AG04450 (cell line): ENCODE data around the gene CORIN. TPM values are rescaled to one million over a fixed set of nuclear protein-coding genes. Genes with fewer than 3 reads are reported as not detected.

ENCODE experiments used
- CTCF ChIA-PET: fragments of 300-600, 350-600 bp; formaldehyde crosslinking; extraction: SDS; loops from one replicate; lab custom pipeline; 2022; ENCODE audit warnings: antibody characterized with exemption, inconsistent platforms; lab: Charles Lee
- POLR2A ChIA-PET: fragments of 350-600 bp; formaldehyde crosslinking; extraction: SDS; loops from one replicate; lab custom pipeline; 2021; ENCODE audit warnings: antibody characterized with exemption, inconsistent platforms; lab: Yijun Ruan, JAX
- DNase-seq: peaks from one replicate; pipeline ENCODE4 v3.0.0-alpha.2; 2011; ENCODE audit warnings: low read depth, low spot score
- H3K27ac ChIP-seq: one replicate; pipeline ENCODE4 v1.5.1; 2012; ENCODE audit warnings: low read depth, low read length, control low read depth
- H3K27me3 ChIP-seq: one replicate; pipeline ENCODE4 v1.6.0; 2012; ENCODE audit warnings: low read length; ENCODE audit not compliant: control insufficient read depth, insufficient read depth
- H3K4me3 ChIP-seq: 2 replicates; pipeline ENCODE4 v1.5.1; 2011; ENCODE audit warnings: mild to moderate bottlenecking, low read depth, low read length, control low read depth
- H3K9me3 ChIP-seq: 2 replicates; pipeline ENCODE4 v1.5.1; 2012; ENCODE audit warnings: low read length; ENCODE audit not compliant: control insufficient read depth, insufficient read depth
- CTCF ChIP-seq: IDR thresholded peaks from 2 replicates; pipeline ENCODE4 v1.5.1; 2011; ENCODE audit warnings: low read depth, low read length, control low read depth, inconsistent platforms
- polyA plus RNA-seq: library from polyadenylated mRNA; depleted of rRNA; stranded (reverse); fragments of >200 nt; gene quantifications from 2 replicates; pipeline ENCODE4 v1.2.3, GENCODE V29; 2011

CORIN gene
- polyA plus RNA-seq, 1 experiment: 29.6 TPM

GRCh38 chr4:47830265-47831025 is 7.4 kb downstream of the CORIN start:
- POLR2A ChIA-PET: no interaction called here
- DNase-seq: no peak
- Histone ChIP-seq H3K27ac (no peak overlapping the region), H3K4me3 (no peak overlapping the region), H3K9me3 (no peaks in the 10 kb centered on the region), H3K27me3 (no peaks in the 10 kb centered on the region)
- CTCF ChIA-PET: interaction anchor here (0.9 to 1.8 kb wide), 2 partner anchors 143 to 162 kb away, joined by 3 to 5 read pairs; no protein-coding TSS in a partner anchor
- TF ChIP-seq CTCF: no peak

- Histone ChIP-seq H3K9me3 (no peaks in the 10 kb centered on the region), H3K4me3 (no peak overlapping the region), H3K27me3 (no peaks in the 10 kb centered on the region), H3K27ac (no peak overlapping the region)
- POLR2A ChIA-PET: no interaction called here
- CTCF ChIA-PET: interaction anchor here (0.9 to 1.8 kb wide), 3 partner anchors 10 to 142 kb away, joined by 3 to 8 read pairs (median 5); no protein-coding TSS in a partner anchor
- no peak for DNase-seq
- no peak for TF ChIP-seq CTCF
These were observed 8.4 kb downstream of the CORIN start for GRCh38 chr4:47829438-47829837.

- no peak for TF ChIP-seq CTCF
- Histone ChIP-seq H3K4me3 (no peak overlapping the region), H3K27me3 (no peaks in the 10 kb centered on the region), H3K27ac (no peak overlapping the region), H3K9me3 (no peaks in the 10 kb centered on the region)
- ChIA-PET POLR2A (no interaction called here), CTCF (interaction anchor here (0.7 to 2.1 kb wide), 2 partner anchors 9 to 110 kb away, joined by 3 to 17 read pairs; no protein-coding TSS in a partner anchor)
- no peak for DNase-seq
These were observed 10.4 kb downstream of the CORIN start for GRCh38 chr4:47827343-47828047.

- no peak for DNase-seq
- H3K9me3 ChIP-seq: no peaks in the 10 kb centered on the region
- ChIA-PET POLR2A (no interaction called here), CTCF (no interaction called here)
- no peak overlapping the region for H3K27ac ChIP-seq
- no peaks in the 10 kb centered on the region for H3K27me3 ChIP-seq
- TF ChIP-seq CTCF: no peak
- H3K4me3 ChIP-seq: no peak overlapping the region
These were observed 13.0 kb downstream of the CORIN start for GRCh38 chr4:47824840-47825239.

GRCh38 chr4:47819178-47819577 is 18.7 kb downstream of the CORIN start:
- no peak for TF ChIP-seq CTCF
- CTCF ChIA-PET: no interaction called here
- no peaks in the 10 kb centered on the region for H3K9me3 ChIP-seq
- H3K4me3 ChIP-seq: no peak overlapping the region
- H3K27ac ChIP-seq: no peak overlapping the region
- no peak for DNase-seq
- POLR2A ChIA-PET: no interaction called here
- no peaks in the 10 kb centered on the region for H3K27me3 ChIP-seq
